RWPE1 (cell line): Measurements from ENCODE around the gene TSPAN10.

Source experiments
- CTCF ChIA-PET: fragments of 350-600 bp; sonication (Branson Sonifier 250); formaldehyde crosslinking; extraction: SDS; loops from one replicate; lab custom pipeline; 2021; lab: Yijun Ruan, JAX
- POLR2A ChIA-PET: fragments of 400-600 bp; formaldehyde crosslinking; extraction: SDS; loops from one replicate; lab custom pipeline; 2020; ENCODE audit warnings: antibody characterized with exemption; ENCODE audit not compliant: low non-redundant PET; lab: Yijun Ruan, JAX
- DNase-seq: peaks from one replicate; pipeline ENCODE4 v3.0.0; 2012; ENCODE audit warnings: low spot score
- H3K27ac ChIP-seq: fragments of 450-650 bp; 2 replicates; pipeline ENCODE4 v1.5.1; 2017
- CTCF ChIP-seq: fragments of 450-650 bp; conservative IDR thresholded peaks from 2 replicates; pipeline ENCODE4 v1.5.1; 2017; ENCODE audit warnings: low read depth, mild to moderate bottlenecking

The TSPAN10 gene

GRCh38 chr17:81664051-81664470 lies 27.1 kb downstream of the TSPAN10 start:
- POLR2A ChIA-PET, result no interaction called here

DNA sequence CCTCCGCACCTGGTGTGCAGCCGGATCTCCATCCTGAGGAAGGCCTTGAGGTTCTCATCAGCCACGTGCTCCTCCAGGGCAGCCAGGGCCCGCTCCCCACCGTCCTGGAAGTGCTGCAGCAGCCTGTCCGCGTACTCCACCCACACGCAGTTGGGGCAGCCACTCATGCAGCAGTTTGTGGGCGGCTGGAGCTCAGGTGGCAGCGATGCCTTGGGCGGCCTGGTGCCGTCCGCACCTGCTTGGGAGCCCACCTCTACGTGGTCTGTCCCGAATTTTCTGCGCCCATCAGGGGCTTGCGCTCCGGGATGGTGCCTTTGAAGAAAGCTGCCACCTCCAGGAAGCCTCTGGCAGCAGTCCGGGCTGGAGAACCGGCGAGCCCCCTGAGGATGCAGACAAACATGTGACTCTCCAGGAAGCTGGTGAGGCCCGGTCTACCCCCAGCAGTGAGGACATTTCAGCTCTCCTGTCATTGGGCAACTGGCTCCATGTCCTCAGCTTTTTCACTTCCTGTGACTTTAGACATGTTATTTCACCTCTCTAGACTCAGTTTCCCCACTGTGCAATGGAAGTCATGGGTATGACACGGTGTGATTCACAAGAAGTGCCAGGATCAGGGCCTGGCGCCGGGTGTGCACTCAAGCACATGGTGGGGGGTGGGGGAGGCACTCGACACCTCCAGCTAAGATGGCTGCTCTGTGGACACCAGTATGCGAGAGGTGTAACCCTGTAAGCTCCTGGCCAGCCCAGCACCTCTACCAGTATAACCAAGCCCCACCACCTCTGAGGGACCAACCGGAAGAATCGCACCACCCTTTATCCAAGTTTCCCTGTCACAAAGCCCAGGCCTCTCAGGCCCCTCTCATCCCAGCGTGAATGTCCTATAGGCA lies 28.5 kb downstream of the TSPAN10 start:
- peak overlapping the region; percentile 86 for H3K27ac ChIP-seq
- TF ChIP-seq CTCF, result no peak
- CTCF ChIA-PET, result no interaction called here
- POLR2A ChIA-PET, result interaction anchor here (0.8 to 1.6 kb wide), 2 partner anchors 9 to 29 kb away, joined by 3 to 4 read pairs; partner anchors contain the start of gene PDE6G
- DNase-seq, result peak; percentile 20

More at GRCh38 chr17:81664051-81664470, 27.1 kb downstream of the TSPAN10 start:
- H3K27ac ChIP-seq, result peak overlapping the region; percentile 86
- no peak for TF ChIP-seq CTCF
- CTCF ChIA-PET, result no interaction called here
- no peak for DNase-seq

DNA sequence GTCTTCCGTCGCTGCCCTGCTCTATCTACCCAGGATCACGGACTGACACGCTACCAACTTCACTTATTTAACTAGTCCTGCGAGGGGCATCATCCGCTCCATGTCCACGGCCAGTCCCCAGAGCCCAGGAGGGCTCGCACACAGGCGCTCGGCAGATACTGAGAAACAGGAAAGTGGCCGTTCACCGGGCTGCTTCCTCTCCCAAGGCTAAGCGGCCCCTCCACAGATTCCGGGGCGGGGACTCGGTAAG lies 29.0 kb downstream of the TSPAN10 start:
- no peak for DNase-seq
- no peak for TF ChIP-seq CTCF
- ChIA-PET POLR2A (interaction anchor here (1.6 kb wide), 1 partner anchor 10 kb away, joined by 3 read pairs; the partner anchor contains the start of gene PDE6G), CTCF (no interaction called here)
- H3K27ac ChIP-seq, result peak overlapping the region; percentile 86

DNA sequence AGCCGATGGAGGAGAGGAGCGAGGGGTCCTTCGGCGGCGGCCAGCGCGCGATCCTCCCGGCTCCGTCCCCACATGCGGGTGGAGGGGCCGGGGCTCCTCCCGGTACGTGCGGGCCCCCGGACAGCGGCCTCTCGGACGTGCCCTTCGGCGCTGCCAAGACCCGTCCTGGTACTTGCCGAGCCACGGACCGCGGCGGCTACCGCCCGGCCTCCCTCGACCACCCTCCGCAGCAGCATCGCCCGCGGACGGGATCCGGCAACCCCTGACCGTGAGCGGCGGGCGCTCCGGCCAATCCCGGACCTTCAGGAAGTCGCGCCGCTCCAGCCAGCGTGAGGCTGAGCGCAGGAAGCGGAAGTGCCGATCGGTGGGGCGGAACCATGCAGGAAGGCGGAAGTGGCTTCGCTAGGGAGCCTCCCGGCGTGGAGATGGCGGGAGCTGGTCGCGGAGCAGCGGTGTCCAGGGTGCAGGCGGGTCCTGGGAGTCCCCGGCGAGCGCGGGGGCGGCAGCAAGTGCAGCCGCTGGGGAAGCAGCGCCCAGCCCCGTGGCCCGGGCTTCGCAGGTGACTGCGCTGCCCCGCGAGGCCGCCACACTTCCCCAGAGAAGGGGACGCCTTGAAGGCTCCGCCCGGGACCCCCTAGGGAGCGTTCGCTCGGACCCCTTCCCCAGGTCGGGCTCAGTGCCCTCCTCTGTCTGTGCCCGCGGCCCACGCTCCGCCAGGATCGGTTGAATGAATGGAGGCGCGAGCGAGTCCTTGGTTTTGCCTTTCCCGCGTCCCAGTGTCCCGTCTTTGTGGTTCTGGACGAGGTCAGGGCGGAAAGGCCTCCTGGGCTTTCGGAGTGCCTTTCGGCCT lies 29.6 kb downstream of the TSPAN10 start, which contains the start of the genes CCDC137 and OXLD1:
CCDC137 (plus strand) TSS at position 396 of the 850 bp plus-strand sequence; CDS start at position 426, 30 bp downstream.
OXLD1 (minus strand) TSS at position 264 of the 850 bp plus-strand sequence; CDS start at position 236, 28 bp downstream.
- DNase-seq, result peak; percentile 95
- TF ChIP-seq CTCF, result no peak
- ChIA-PET CTCF (interaction anchor here (0.6 kb wide), 1 partner anchor 10 kb away, joined by 4 read pairs; no protein-coding TSS in a partner anchor), POLR2A (interaction anchor here (0.6 to 1.6 kb wide), 4 partner anchors 10 to 191 kb away, joined by 3 to 5 read pairs (median 3); partner anchors contain the start of genes ARL16, HGS and PDE6G)
- peak within 1 kb of the TSS; percentile 86 for H3K27ac ChIP-seq

DNA sequence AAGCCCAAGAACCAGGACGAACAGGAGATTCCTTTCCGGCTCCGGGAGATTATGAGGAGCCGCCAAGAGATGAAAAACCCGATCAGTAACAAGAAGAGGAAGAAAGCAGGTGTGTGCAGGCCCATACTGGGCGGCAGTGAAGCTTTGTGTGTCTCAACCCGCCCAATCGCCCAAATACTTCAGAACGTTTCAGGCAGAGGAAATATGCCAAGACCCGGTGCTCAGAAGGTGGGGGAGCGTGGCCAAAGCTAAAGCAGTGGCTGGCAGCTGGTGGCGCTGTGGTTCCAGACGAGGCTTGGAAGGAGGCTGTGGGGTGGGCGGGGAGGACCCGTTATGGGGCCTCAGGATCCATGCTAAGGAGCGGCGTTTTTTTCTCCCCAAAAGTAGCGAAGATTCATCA lies 30.8 kb downstream of the TSPAN10 start:
- CTCF ChIA-PET, result interaction anchor here (0.6 kb wide), 1 partner anchor 486 kb away, joined by 3 read pairs; no protein-coding TSS in a partner anchor
- peak overlapping the region; percentile 86 for H3K27ac ChIP-seq
- DNase-seq, result no peak

More for the DNA sequence above, 30.8 kb downstream of the TSPAN10 start:
- POLR2A ChIA-PET, result no interaction called here
- TF ChIP-seq CTCF, result no peak
